HCT116 (cell line): ENCODE data around the gene CERT1.
"Not testable (repeated sequence)": the region's sequence is repeated elsewhere in the genome, so short reads cannot be mapped to it uniquely, and the experiment has no call there.

Source experiments
- EZH2 ChIP-seq: fragments of 200-600 bp; sonication (generic); IDR thresholded peaks from 2 replicates; pipeline ENCODE4 v1.6.1; 2017; ENCODE audit warnings: antibody characterized with exemption, mixed run types
- EZH2phosphoT487 ChIP-seq: fragments of 200-600 bp; IDR thresholded peaks from 2 replicates; pipeline ENCODE4 v1.6.1; 2018; ENCODE audit warnings: antibody characterized with exemption, borderline replicate concordance
- JUND ChIP-seq: IDR thresholded peaks from 2 replicates; pipeline ENCODE4 v1.6.1; 2012
- POLR2A ChIP-seq: IDR thresholded peaks from 2 replicates; pipeline ENCODE4 v1.7.0; 2011; ENCODE audit warnings: borderline replicate concordance; ENCODE audit not compliant: insufficient read depth, insufficient read length; ENCODE audit errors: extremely low read depth
- POLR2AphosphoS5 ChIP-seq: IDR thresholded peaks from 2 replicates; pipeline ENCODE4 v1.6.1; 2011; ENCODE audit warnings: mild to moderate bottlenecking, low read depth, low read length, moderate library complexity
- YY1 ChIP-seq: IDR thresholded peaks from 2 replicates; pipeline ENCODE4 v1.6.1; 2011; ENCODE audit warnings: low read length, low read depth, moderate library complexity, mild to moderate bottlenecking; ENCODE audit not compliant: insufficient replicate concordance; ENCODE audit errors: extremely low read depth
- TF ChIP-seq, protein P1 (sequence below), 3 experiments: fragments of 200-600 bp in 1 of 3; sonication (generic) in 1 of 3; IDR thresholded peaks in 2 of 3; conservative IDR thresholded peaks in 1 of 3; 2 replicates each; pipeline ENCODE4 v1.5.1; 2012 to 2017; ENCODE audit warnings: low read depth in 2 of 3, low read length in 2 of 3, antibody characterized with exemption in 1 of 3, borderline replicate concordance in 1 of 3, control low read depth in 1 of 3, mild to moderate bottlenecking in 1 of 3, mixed read lengths in 1 of 3, mixed run types in 1 of 3, moderate library complexity in 1 of 3; ENCODE audit not compliant: insufficient read depth in 1 of 3
- TF ChIP-seq, protein P2 (sequence below): IDR thresholded peaks from 2 replicates; pipeline ENCODE4 v1.6.1; 2012

DNA sequence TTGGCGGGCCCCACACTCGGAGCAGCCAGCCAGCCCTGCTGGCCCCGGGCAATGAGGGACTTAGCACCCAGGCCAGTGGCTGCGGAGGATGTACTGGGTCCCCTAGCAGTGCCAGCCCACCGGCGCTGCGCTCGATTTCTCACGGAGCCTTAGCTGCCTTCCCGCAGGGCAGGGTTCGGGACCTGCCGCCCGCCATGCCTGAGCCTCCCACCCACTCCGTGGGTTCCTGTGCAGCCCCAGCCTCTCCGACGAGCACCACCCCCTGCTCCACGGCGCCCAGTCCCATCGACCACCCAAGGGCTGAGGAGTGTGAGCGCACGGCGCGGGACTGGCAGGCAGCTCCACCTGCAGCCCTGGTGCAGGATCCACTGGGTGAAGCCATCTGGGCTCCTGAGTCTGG, 177.7 kb downstream of the CERT1 start:
- TF ChIP-seq, protein P1, sequence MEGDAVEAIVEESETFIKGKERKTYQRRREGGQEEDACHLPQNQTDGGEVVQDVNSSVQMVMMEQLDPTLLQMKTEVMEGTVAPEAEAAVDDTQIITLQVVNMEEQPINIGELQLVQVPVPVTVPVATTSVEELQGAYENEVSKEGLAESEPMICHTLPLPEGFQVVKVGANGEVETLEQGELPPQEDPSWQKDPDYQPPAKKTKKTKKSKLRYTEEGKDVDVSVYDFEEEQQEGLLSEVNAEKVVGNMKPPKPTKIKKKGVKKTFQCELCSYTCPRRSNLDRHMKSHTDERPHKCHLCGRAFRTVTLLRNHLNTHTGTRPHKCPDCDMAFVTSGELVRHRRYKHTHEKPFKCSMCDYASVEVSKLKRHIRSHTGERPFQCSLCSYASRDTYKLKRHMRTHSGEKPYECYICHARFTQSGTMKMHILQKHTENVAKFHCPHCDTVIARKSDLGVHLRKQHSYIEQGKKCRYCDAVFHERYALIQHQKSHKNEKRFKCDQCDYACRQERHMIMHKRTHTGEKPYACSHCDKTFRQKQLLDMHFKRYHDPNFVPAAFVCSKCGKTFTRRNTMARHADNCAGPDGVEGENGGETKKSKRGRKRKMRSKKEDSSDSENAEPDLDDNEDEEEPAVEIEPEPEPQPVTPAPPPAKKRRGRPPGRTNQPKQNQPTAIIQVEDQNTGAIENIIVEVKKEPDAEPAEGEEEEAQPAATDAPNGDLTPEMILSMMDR (IDR thresholded peaks at IDR 0.05 in 2 of 3, conservative IDR thresholded peaks at IDR 0.05 in 1 of 3; ENCODE audit: borderline replicate concordance in 1 of 3, insufficient read depth in 1 of 3, low read depth in 2 of 3, low read length in 2 of 3), result not testable (repeated sequence)
- TF ChIP-seq EZH2, EZH2phosphoT487, POLR2A, POLR2AphosphoS5, JUND, YY1: not testable (repeated sequence)
- TF ChIP-seq, protein P2, sequence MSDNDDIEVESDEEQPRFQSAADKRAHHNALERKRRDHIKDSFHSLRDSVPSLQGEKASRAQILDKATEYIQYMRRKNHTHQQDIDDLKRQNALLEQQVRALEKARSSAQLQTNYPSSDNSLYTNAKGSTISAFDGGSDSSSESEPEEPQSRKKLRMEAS, result not testable (repeated sequence)
